Measurements from ENCODE around the gene KIRREL2.

GRCh38 chr19:35853038-35853756, 3.5 kb upstream of the KIRREL2 start:
- TF ChIP-seq POLR2A (IDR thresholded peaks at IDR 0.05) (no peak), CTCF (IDR thresholded peaks at IDR 0.05) (no peak), POLR2AphosphoS5 (IDR thresholded peaks at IDR 0.05) (no peak)

Measured in prostate gland (tissue), 2 donors.